ENCODE data around the gene ZDHHC9. TPM values are rescaled to one million over a fixed set of nuclear protein-coding genes. Genes with fewer than 3 reads are reported as not detected.

Gene ZDHHC9
- polyA plus RNA-seq, 1 of the 3 experiments (the other 2 are of a cell fraction) = 8.1 TPM

- Histone ChIP-seq H3K4me2 (no peak overlapping the region), H3K9ac (no peak overlapping the region), H4K20me1 (ENCODE audit: insufficient read depth) (no peaks in the 10 kb centered on the region), H3K27ac (ENCODE audit: low read depth in 2 of 2, low read length in 1 of 2) (no peak overlapping the region), H3K4me3 (ENCODE audit: low read depth in 2 of 2, low read length in 1 of 2) (no peak overlapping the region), H3K79me2 (ENCODE audit: insufficient read depth) (no peaks in the 10 kb centered on the region), H3F3A (replicated peaks; ENCODE audit: insufficient read depth) (no peaks in the 10 kb centered on the region), H3K4me1 (ENCODE audit: control insufficient read depth in 1 of 2, insufficient read depth in 2 of 2, low read depth in 1 of 2, low read length in 1 of 2) (no peaks in the 10 kb centered on the region; a peak in 1 of 4 replicates), H3K36me3 (replicated peaks in 1 of 2; ENCODE audit: control insufficient read depth in 1 of 2, insufficient read depth in 2 of 2, low read length in 1 of 2) (peaks cover 0 to 4% of the 10 kb centered on the region in 2 experiments), H3K9me3 (no peaks in the 10 kb centered on the region), H2AFZ (ENCODE audit: low read depth) (no peak overlapping the region), H3K27me3 (ENCODE audit: insufficient read depth) (peaks cover 4% of the 10 kb centered on the region; the same call in 1 of the 2 replicates), H3K9me2 (no peaks in the 10 kb centered on the region)
- CTCF ChIA-PET = interaction anchor here (1.1 to 2.5 kb wide), 3 partner anchors 23 to 125 kb away, joined by 3 to 8 read pairs (median 4); no protein-coding TSS in a partner anchor
- 40% methylated on average over 4 of the region's 4 CpGs for WGBS (ENCODE audit: low lambda C conversion rate)
- no peak for DNase-seq
- POLR2A ChIA-PET = no interaction called here
- TF ChIP-seq FOXJ3 (CRISPR knock-in tag; IDR thresholded peaks at IDR 0.05) (no peak), MAX (IDR thresholded peaks at IDR 0.05; ENCODE audit: low read depth) (no peak), POLR2AphosphoS5 (IDR thresholded peaks at IDR 0.05; ENCODE audit: low read depth, low read length) (no peak), GATA2 (CRISPR knock-in tag; IDR thresholded peaks at IDR 0.05) (no peak), GABPA (IDR thresholded peaks at IDR 0.05; ENCODE audit: low read depth) (no peak), RCOR1 (IDR thresholded peaks at IDR 0.05; ENCODE audit: low read length) (no peak), RFX5 (IDR thresholded peaks at IDR 0.05; ENCODE audit: low read length) (no peak), SIN3A (IDR thresholded peaks at IDR 0.05; ENCODE audit: borderline replicate concordance, low read depth, low read length) (no peak), SMC3 (IDR thresholded peaks at IDR 0.05; ENCODE audit: low read depth, low read length) (no peak), YY1 (IDR thresholded peaks at IDR 0.05; ENCODE audit: low read depth) (no peak), TAF1 (IDR thresholded peaks at IDR 0.05; ENCODE audit: borderline replicate concordance, low read depth, low read length) (no peak)
- TF ChIP-seq, protein P1, sequence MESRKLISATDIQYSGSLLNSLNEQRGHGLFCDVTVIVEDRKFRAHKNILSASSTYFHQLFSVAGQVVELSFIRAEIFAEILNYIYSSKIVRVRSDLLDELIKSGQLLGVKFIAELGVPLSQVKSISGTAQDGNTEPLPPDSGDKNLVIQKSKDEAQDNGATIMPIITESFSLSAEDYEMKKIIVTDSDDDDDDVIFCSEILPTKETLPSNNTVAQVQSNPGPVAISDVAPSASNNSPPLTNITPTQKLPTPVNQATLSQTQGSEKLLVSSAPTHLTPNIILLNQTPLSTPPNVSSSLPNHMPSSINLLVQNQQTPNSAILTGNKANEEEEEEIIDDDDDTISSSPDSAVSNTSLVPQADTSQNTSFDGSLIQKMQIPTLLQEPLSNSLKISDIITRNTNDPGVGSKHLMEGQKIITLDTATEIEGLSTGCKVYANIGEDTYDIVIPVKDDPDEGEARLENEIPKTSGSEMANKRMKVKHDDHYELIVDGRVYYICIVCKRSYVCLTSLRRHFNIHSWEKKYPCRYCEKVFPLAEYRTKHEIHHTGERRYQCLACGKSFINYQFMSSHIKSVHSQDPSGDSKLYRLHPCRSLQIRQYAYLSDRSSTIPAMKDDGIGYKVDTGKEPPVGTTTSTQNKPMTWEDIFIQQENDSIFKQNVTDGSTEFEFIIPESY (IDR thresholded peaks at IDR 0.05; ENCODE audit: borderline replicate concordance, low read depth) = no peak
- TF ChIP-seq, protein P2, sequence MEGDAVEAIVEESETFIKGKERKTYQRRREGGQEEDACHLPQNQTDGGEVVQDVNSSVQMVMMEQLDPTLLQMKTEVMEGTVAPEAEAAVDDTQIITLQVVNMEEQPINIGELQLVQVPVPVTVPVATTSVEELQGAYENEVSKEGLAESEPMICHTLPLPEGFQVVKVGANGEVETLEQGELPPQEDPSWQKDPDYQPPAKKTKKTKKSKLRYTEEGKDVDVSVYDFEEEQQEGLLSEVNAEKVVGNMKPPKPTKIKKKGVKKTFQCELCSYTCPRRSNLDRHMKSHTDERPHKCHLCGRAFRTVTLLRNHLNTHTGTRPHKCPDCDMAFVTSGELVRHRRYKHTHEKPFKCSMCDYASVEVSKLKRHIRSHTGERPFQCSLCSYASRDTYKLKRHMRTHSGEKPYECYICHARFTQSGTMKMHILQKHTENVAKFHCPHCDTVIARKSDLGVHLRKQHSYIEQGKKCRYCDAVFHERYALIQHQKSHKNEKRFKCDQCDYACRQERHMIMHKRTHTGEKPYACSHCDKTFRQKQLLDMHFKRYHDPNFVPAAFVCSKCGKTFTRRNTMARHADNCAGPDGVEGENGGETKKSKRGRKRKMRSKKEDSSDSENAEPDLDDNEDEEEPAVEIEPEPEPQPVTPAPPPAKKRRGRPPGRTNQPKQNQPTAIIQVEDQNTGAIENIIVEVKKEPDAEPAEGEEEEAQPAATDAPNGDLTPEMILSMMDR (IDR thresholded peaks at IDR 0.05) = no peak
- TF ChIP-seq, protein P3, sequence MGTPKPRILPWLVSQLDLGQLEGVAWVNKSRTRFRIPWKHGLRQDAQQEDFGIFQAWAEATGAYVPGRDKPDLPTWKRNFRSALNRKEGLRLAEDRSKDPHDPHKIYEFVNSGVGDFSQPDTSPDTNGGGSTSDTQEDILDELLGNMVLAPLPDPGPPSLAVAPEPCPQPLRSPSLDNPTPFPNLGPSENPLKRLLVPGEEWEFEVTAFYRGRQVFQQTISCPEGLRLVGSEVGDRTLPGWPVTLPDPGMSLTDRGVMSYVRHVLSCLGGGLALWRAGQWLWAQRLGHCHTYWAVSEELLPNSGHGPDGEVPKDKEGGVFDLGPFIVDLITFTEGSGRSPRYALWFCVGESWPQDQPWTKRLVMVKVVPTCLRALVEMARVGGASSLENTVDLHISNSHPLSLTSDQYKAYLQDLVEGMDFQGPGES (IDR thresholded peaks at IDR 0.05; ENCODE audit: low read depth, low read length) = no peak
These were observed 43.5 kb downstream of the ZDHHC9 start for GRCh38 chrX:129800186-129800585.
